Measurements from ENCODE around the gene KCTD21.

KCTD21 gene

DNA sequence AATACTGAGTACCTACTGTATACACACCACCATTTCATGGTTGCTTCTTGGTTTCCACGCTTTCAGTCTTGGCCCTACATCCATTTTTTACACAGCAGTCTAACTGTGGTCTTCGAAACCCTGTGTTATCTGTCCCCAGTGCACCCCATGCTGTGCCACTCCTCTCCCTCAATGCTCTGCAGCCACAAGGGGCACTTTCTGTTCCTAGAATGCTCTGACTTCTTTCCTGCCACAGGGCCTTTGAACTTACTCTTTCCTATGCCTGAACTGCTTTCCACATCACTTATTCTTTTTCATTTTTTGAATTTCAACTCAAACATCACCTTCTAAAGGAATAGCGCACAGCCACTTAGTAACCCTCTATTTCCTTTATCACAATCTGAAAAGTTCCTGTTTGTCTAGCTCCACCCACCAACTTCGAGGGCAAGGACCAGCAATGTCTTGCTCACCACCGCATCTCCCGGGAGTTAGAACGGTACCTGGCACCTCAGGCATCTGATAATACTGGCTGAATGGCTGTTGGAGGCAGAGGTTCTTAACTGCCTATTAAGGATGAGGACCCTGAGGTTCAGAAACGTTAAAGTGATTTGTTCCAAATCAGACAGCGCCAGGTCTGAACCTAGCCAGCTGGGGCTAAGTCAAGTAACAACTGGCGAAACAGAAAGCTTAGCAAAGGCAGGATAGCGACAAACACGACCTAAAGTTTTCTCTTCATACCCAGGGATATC lies 49.6 kb downstream of the KCTD21 start:
- peaks cover 32% of the 10 kb centered on the region for H3K36me3 ChIP-seq (ENCODE audit: insufficient read depth, low read length)
- peak overlapping the region; percentile 83 for H3K27ac ChIP-seq
- no peak for TF ChIP-seq FOXP2 (optimal IDR thresholded peaks at IDR 0.05; ENCODE audit: control extremely low read depth, extremely low read length, insufficient read depth)
- TF ChIP-seq EZH2 (IDR thresholded peaks at IDR 0.05) = no peak
- no peak for TF ChIP-seq POLR2AphosphoS5 (IDR thresholded peaks at IDR 0.05; ENCODE audit: borderline replicate concordance, low read depth, low read length)
- H3K9me3 ChIP-seq (ENCODE audit: low read depth, low read length) = no peaks in the 10 kb centered on the region
- no peak for DNase-seq (ENCODE audit: low read depth, low spot score)
- peak overlapping the region; percentile 97 for H3K4me3 ChIP-seq
- H3K9ac ChIP-seq (ENCODE audit: insufficient read length) = peak overlapping the region; percentile 98

DNA sequence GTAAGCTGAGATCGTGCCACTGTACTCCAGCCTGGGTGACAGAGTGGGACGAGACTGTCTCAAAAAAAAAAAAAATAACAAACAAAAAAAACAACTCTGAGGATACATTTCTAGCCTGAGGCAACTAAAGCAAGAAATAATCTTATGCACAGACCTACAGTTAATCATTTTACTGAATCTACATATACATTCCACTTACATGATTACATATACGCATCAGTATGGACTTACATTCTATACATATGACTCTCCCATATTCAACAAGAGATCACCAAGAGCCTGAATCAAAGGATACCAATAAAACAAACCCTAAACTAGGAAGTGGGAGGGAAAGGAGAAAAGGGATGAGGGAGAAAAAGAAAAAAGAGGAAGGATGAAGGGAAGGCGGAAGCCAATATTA lies 50.1 kb downstream of the KCTD21 start:
- H3K4me3 ChIP-seq = peak overlapping the region; percentile 97
- DNase-seq (ENCODE audit: low read depth, low spot score) = no peak
- no peak for TF ChIP-seq EZH2 (IDR thresholded peaks at IDR 0.05)
- H3K9ac ChIP-seq (ENCODE audit: insufficient read length) = no peak overlapping the region
- H3K27ac ChIP-seq = no peak overlapping the region
- H3K36me3 ChIP-seq (ENCODE audit: insufficient read depth, low read length) = peaks cover 32% of the 10 kb centered on the region
- H3K9me3 ChIP-seq (ENCODE audit: low read depth, low read length) = no peaks in the 10 kb centered on the region

DNA sequence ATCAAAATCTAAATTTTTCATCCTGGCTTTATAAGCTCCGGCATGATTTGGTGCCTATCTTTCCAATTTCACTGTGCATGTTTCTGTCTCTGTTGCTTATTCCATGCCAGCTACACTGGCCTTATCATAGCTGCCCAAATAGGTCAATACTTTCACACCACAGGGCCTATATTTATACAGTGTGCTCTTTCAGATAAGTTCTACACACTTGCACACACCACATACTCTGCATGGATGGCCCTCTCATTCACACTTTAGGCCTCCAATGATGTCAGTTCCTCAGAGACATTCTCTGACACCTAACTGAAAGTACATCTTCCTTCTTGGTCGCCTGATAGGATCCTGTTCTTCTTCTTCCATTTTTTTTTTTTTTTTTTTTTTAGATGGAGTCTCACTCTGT lies 56.0 kb downstream of the KCTD21 start:
- Histone ChIP-seq H3K9ac (ENCODE audit: insufficient read length) (no peak overlapping the region), H3K4me3 (no peak overlapping the region), H3K9me3 (ENCODE audit: low read depth, low read length) (no peaks in the 10 kb centered on the region), H3K36me3 (ENCODE audit: insufficient read depth, low read length) (peaks cover 27% of the 10 kb centered on the region), H3K27ac (no peak overlapping the region)
- TF ChIP-seq EZH2 (IDR thresholded peaks at IDR 0.05) (no peak), FOXP2 (optimal IDR thresholded peaks at IDR 0.05; ENCODE audit: control extremely low read depth, extremely low read length, insufficient read depth) (no peak), POLR2AphosphoS5 (IDR thresholded peaks at IDR 0.05; ENCODE audit: borderline replicate concordance, low read depth, low read length) (no peak)
- no peak for DNase-seq (ENCODE audit: low read depth, low spot score)

DNA sequence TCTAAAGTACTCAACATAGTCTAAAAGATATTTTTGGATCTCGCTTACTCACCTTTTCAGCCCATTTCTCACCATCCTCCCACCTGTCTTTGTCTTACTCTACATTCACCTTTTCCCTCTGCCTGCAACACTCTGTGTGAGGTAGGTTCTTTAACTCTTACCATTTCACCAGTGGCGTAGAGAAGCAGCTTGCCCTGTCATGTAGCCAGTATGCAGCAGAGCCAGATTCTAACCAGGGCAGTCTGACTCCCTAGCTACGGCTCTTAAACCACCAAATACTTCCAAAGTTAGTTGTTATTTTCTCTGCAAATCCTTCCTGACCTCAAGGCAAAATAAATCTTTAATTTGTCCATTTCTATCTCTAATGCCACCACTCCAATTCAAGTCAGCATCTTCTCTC lies 56.5 kb downstream of the KCTD21 start:
- DNase-seq (ENCODE audit: low read depth, low spot score) = no peak
- Histone ChIP-seq H3K36me3 (ENCODE audit: insufficient read depth, low read length) (peaks cover 22% of the 10 kb centered on the region), H3K9me3 (ENCODE audit: low read depth, low read length) (no peaks in the 10 kb centered on the region), H3K4me3 (no peak overlapping the region), H3K9ac (ENCODE audit: insufficient read length) (no peak overlapping the region), H3K27ac (no peak overlapping the region)
- TF ChIP-seq EZH2 (IDR thresholded peaks at IDR 0.05) = no peak
- no peak for TF ChIP-seq POLR2AphosphoS5 (IDR thresholded peaks at IDR 0.05; ENCODE audit: borderline replicate concordance, low read depth, low read length)
- no peak for TF ChIP-seq FOXP2 (optimal IDR thresholded peaks at IDR 0.05; ENCODE audit: control extremely low read depth, extremely low read length, insufficient read depth)

DNA sequence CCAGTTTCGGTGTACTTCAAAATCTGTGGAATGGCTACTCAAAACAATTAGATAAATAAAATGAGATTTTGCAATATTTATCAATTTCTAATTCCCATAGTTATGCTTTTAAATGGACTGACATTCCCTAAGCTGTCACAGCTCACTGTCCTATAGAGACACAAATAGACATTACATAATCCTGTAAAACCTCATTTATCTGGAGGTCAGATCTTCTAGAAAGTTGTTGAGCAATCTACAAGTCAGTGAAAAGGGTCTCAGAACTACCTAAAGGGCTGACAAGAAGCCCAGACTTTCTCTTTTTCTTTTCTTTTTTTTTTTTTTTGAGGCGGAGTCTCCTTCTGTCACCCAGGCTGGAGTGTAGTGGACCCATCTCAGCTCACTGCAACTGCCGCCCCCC lies 61.0 kb downstream of the KCTD21 start:
- no peak for DNase-seq (ENCODE audit: low read depth, low spot score)
- Histone ChIP-seq H3K4me3 (no peak overlapping the region), H3K9ac (ENCODE audit: insufficient read length) (no peak overlapping the region), H3K9me3 (ENCODE audit: low read depth, low read length) (no peaks in the 10 kb centered on the region), H3K36me3 (ENCODE audit: insufficient read depth, low read length) (peaks cover 14% of the 10 kb centered on the region), H3K27ac (no peak overlapping the region)
- no peak for TF ChIP-seq POLR2AphosphoS5 (IDR thresholded peaks at IDR 0.05; ENCODE audit: borderline replicate concordance, low read depth, low read length)
